Activated CD4-positive, alpha-beta T cell treated with anti-CD3 and anti-CD28 coated beads, Interleukin-2, amount 10 ng/mL, durations not matched to agents 7 days and 5 days (primary cell): ENCODE measurements around the gene ASB7. TPM values are rescaled to one million over a fixed set of nuclear protein-coding genes. Genes with fewer than 3 reads are reported as not detected.

Source experiments
- CTCF ChIA-PET: fragments of 350-600 bp; sonication (Branson Sonifier 250); formaldehyde crosslinking; loops from one replicate; lab custom pipeline; 2021; ENCODE audit warnings: antibody characterized with exemption; lab: Charles Lee
- POLR2A ChIA-PET: fragments of 350-600 bp; sonication (Branson Sonifier 250); formaldehyde crosslinking; loops from one replicate; lab custom pipeline; 2021; ENCODE audit warnings: antibody characterized with exemption; lab: Charles Lee
- DNase-seq: peaks from one replicate; pipeline ENCODE4 v3.0.0-alpha.2; 2020
- H3K27ac Mint-ChIP-seq: one replicate; pipeline ENCODE4 v1.8.0; 2021; ENCODE audit warnings: mild to moderate bottlenecking, moderate library complexity, mixed read lengths
- H3K27me3 Mint-ChIP-seq: one replicate; pipeline ENCODE4 v1.8.0; 2021; ENCODE audit warnings: mixed read lengths
- H3K36me3 Mint-ChIP-seq: one replicate; pipeline ENCODE4 v1.8.0; 2021; ENCODE audit warnings: low read depth, mixed read lengths
- H3K4me1 Mint-ChIP-seq: one replicate; pipeline ENCODE4 v1.8.0; 2021; ENCODE audit warnings: mixed read lengths
- H3K4me3 Mint-ChIP-seq: one replicate; pipeline ENCODE4 v1.8.0; 2021; ENCODE audit warnings: mild to moderate bottlenecking, moderate library complexity, mixed read lengths
- H3K9me3 Mint-ChIP-seq: one replicate; pipeline ENCODE4 v1.8.0; 2021; ENCODE audit warnings: mixed read lengths
- total RNA-seq, 2 experiments: library from RNA; stranded (reverse); gene quantifications; one replicate each; pipeline ENCODE4 v1.2.3, GENCODE V29; 2021

ASB7 gene
- total RNA-seq, 2 experiments from 2014 or later, result 21.3 to 22.8 TPM

DNA sequence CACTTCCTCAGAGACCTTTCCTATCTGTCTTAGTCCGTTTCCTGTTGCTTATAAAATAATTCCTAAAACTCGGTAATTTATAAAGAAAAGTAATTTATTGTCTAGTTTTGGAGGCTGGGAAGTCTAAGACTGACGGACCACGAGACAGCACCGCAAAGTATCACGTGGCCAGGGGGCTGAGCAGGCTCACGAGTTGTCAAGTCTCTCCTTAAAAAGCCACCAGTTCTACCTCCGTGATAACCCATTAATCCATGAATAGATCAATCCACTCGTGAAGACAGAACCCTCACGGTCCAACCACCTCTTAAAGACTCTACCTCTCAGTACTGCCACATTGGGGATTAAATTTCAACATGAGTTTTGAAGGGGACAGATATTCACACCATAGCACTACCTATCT, 1.2 kb upstream of the ASB7 start:
- ChIA-PET CTCF (interaction anchor here (4.4 kb wide), 1 partner anchor 252 kb away, joined by 17 read pairs; no protein-coding TSS in a partner anchor), POLR2A (no interaction called here)
- Mint-ChIP-seq H3K27me3 (no peaks in the 10 kb centered on the region), H3K36me3 (peaks cover 43% of the 10 kb centered on the region), H3K4me3 (no peak overlapping the region), H3K9me3 (no peaks in the 10 kb centered on the region), H3K4me1 (peaks cover 64% of the 10 kb centered on the region), H3K27ac (no peak overlapping the region)
- DNase-seq, result peak; percentile 64

DNA sequence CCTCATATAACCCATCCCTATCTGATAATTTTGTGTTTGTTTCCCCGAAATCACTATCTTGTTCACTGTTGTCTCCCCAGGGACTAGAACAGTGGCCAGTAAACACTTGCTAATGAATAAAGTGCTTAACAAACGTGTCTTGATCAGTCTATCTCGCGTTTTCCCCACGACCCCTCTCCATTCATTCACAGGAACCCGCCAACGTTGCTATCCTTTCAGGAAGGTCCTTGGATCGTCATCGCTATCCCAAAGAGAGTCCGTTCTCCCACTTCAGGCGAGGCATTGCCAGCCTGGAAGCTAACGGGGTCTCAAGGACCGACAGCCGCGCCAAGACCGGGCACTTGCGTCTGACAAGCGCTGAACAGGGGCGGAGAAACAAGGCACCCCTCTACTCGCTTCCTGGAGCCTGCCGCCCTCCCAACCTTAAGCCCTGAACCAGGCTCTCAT, 749 bp upstream of the ASB7 start:
- H3K36me3 Mint-ChIP-seq, result peaks cover 46% of the 10 kb centered on the region
- no peaks in the 10 kb centered on the region for H3K9me3 Mint-ChIP-seq
- no peak overlapping the region for H3K4me3 Mint-ChIP-seq
- ChIA-PET CTCF (interaction anchor here (1.0 to 4.4 kb wide), 3 partner anchors 10 to 673 kb away, joined by 3 to 17 read pairs (median 4); no protein-coding TSS in a partner anchor), POLR2A (interaction anchor here (0.7 kb wide), 1 partner anchor 97 kb away, joined by 3 read pairs; no protein-coding TSS in a partner anchor)
- no peaks in the 10 kb centered on the region for H3K27me3 Mint-ChIP-seq
- H3K4me1 Mint-ChIP-seq, result peaks cover 62% of the 10 kb centered on the region
- no peak overlapping the region for H3K27ac Mint-ChIP-seq
- DNase-seq, result no peak

GRCh38 chr15:100602823-100603393, 519 bp downstream of the ASB7 start:
- Mint-ChIP-seq H3K9me3 (no peaks in the 10 kb centered on the region), H3K4me3 (no peak overlapping the region), H3K27me3 (no peaks in the 10 kb centered on the region), H3K4me1 (peaks cover 58% of the 10 kb centered on the region), H3K36me3 (peaks cover 51% of the 10 kb centered on the region), H3K27ac (peak overlapping the region; percentile 95)
- ChIA-PET CTCF (interaction anchor here (1.2 to 4.4 kb wide), 3 partner anchors 30 to 674 kb away, joined by 3 to 17 read pairs (median 4); no protein-coding TSS in a partner anchor), POLR2A (interaction anchor here (0.6 kb wide), 2 partner anchors 30 to 432 kb away, joined by 4 read pairs; no protein-coding TSS in a partner anchor)
- peak; percentile 74 for DNase-seq

- ChIA-PET CTCF (no interaction called here), POLR2A (no interaction called here)
- no peak overlapping the region for H3K27ac Mint-ChIP-seq
- no peak overlapping the region for H3K4me3 Mint-ChIP-seq
- H3K36me3 Mint-ChIP-seq, result peaks cover 46% of the 10 kb centered on the region
- H3K27me3 Mint-ChIP-seq, result no peaks in the 10 kb centered on the region
- peaks cover 7% of the 10 kb centered on the region for H3K4me1 Mint-ChIP-seq
- no peak for DNase-seq
- no peaks in the 10 kb centered on the region for H3K9me3 Mint-ChIP-seq
Observed at GRCh38 chr15:100612539-100612938, 10.2 kb downstream of the ASB7 start.

GRCh38 chr15:100613208-100613607, 10.8 kb downstream of the ASB7 start:
- CTCF ChIA-PET, result no interaction called here
- peaks cover 43% of the 10 kb centered on the region for H3K36me3 Mint-ChIP-seq
- no peaks in the 10 kb centered on the region for H3K9me3 Mint-ChIP-seq
- POLR2A ChIA-PET, result no interaction called here
- H3K27me3 Mint-ChIP-seq, result no peaks in the 10 kb centered on the region
- DNase-seq, result no peak
- H3K4me1 Mint-ChIP-seq, result peaks cover 5% of the 10 kb centered on the region
- no peak overlapping the region for H3K27ac Mint-ChIP-seq
- H3K4me3 Mint-ChIP-seq, result no peak overlapping the region

DNA sequence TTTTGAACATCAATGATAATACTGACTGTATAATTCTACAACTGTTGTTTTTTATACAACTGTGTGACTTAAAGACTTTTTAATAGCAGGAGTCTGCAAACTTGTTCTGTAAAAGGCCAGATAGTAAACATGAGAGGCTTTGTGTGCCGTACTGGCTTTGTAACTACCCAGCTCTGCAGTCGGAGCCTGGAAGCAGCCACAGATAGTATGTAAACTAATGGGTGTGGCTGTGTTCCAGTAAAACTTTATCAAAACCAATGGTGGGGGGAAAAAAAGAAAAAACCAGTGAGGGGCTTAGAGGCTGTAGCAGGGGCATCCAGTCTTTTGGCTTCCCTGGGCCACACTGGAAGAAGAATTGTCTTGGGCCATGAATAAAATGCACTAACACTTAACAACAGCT, 11.9 kb downstream of the ASB7 start:
- no peak for DNase-seq
- Mint-ChIP-seq H3K27me3 (no peaks in the 10 kb centered on the region), H3K4me1 (peaks cover 5% of the 10 kb centered on the region), H3K4me3 (no peak overlapping the region), H3K27ac (no peak overlapping the region), H3K36me3 (peaks cover 47% of the 10 kb centered on the region), H3K9me3 (no peaks in the 10 kb centered on the region)
- POLR2A ChIA-PET, result no interaction called here
- CTCF ChIA-PET, result interaction anchor here (0.6 to 1.0 kb wide), 4 partner anchors 7 to 529 kb away, joined by 3 read pairs; no protein-coding TSS in a partner anchor

GRCh38 chr15:100614918-100615317, 12.5 kb downstream of the ASB7 start:
- H3K27ac Mint-ChIP-seq, result no peak overlapping the region
- no peak for DNase-seq
- no peaks in the 10 kb centered on the region for H3K9me3 Mint-ChIP-seq
- ChIA-PET POLR2A (no interaction called here), CTCF (interaction anchor here (0.6 to 1.0 kb wide), 5 partner anchors 8 to 529 kb away, joined by 3 read pairs; no protein-coding TSS in a partner anchor)
- H3K4me1 Mint-ChIP-seq, result peaks cover 5% of the 10 kb centered on the region
- no peak overlapping the region for H3K4me3 Mint-ChIP-seq
- no peaks in the 10 kb centered on the region for H3K27me3 Mint-ChIP-seq
- H3K36me3 Mint-ChIP-seq, result peaks cover 45% of the 10 kb centered on the region

- Mint-ChIP-seq H3K4me1 (peaks cover 5% of the 10 kb centered on the region), H3K27me3 (no peaks in the 10 kb centered on the region), H3K27ac (no peak overlapping the region), H3K4me3 (no peak overlapping the region), H3K36me3 (peaks cover 50% of the 10 kb centered on the region), H3K9me3 (no peaks in the 10 kb centered on the region)
- POLR2A ChIA-PET, result no interaction called here
- CTCF ChIA-PET, result interaction anchor here (1.0 kb wide), 1 partner anchor 266 kb away, joined by 3 read pairs; no protein-coding TSS in a partner anchor
- no peak for DNase-seq
Observed at GRCh38 chr15:100615801-100616200, 13.4 kb downstream of the ASB7 start.

GRCh38 chr15:100616700-100617099, 14.3 kb downstream of the ASB7 start:
- Mint-ChIP-seq H3K27me3 (no peaks in the 10 kb centered on the region), H3K27ac (no peak overlapping the region), H3K36me3 (peaks cover 49% of the 10 kb centered on the region), H3K9me3 (no peaks in the 10 kb centered on the region), H3K4me1 (peaks cover 5% of the 10 kb centered on the region), H3K4me3 (no peak overlapping the region)
- no peak for DNase-seq
- ChIA-PET CTCF (interaction anchor here (0.6 kb wide), 1 partner anchor 806 kb away, joined by 3 read pairs; no protein-coding TSS in a partner anchor), POLR2A (no interaction called here)

GRCh38 chr15:100623301-100623700, 20.9 kb downstream of the ASB7 start:
- Mint-ChIP-seq H3K27me3 (no peaks in the 10 kb centered on the region), H3K4me3 (no peak overlapping the region), H3K4me1 (peaks cover 6% of the 10 kb centered on the region), H3K9me3 (no peaks in the 10 kb centered on the region), H3K36me3 (peaks cover 24% of the 10 kb centered on the region), H3K27ac (no peak overlapping the region)
- ChIA-PET CTCF (no interaction called here), POLR2A (no interaction called here)
- no peak for DNase-seq

DNA sequence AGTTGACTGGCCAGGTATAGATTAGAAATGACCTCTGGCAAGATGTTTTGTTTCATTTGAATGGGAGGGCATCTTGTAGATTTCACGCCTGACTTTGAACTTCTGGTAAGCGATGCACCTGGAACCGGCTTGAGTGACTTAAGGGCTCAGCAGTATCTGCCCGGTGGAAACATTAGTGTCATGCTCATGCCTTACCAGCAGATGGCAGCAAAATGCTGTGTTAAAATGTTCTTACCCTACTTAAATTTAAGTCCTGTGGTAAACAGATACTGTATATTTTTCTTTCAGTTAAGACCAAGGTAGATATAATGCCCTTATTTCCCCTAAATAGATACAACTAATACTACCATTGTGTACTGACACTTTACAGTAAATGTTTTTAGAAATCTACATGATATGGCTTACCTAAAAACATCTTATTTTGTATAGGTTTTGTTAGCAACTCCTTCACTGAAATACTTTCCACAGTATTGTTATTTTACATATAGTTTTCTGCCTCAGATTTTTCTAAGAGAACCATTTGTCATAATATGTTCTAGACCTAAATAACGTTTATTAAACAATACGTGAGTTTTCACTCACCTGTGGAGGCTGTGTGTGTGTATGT, 25.5 kb downstream of the ASB7 start:
- H3K27ac Mint-ChIP-seq, result no peak overlapping the region
- H3K4me3 Mint-ChIP-seq, result no peak overlapping the region
- peak; percentile 76 for DNase-seq
- ChIA-PET POLR2A (no interaction called here), CTCF (no interaction called here)
- peaks cover 7% of the 10 kb centered on the region for H3K4me1 Mint-ChIP-seq
- peaks cover 27% of the 10 kb centered on the region for H3K36me3 Mint-ChIP-seq
- H3K27me3 Mint-ChIP-seq, result no peaks in the 10 kb centered on the region
- H3K9me3 Mint-ChIP-seq, result no peaks in the 10 kb centered on the region

DNA sequence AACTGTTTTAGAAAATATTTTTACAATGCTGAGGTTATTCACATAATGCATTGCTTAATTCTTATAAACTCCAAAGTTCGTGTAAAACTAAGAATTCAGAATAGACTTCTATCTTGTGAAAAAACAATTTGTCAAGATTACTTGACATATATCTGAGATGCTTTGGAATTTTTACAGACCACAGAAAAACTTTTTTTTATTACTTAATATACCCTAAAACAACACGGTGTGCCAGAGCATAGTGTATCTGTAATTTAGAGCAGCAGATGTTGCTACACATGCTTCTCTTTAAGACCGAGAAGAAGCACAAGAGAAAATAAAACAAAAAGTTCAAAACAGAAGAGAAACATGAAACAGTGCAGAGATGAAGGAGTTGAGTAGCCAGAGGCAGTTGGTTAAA, 26.4 kb downstream of the ASB7 start:
- no peak overlapping the region for H3K4me3 Mint-ChIP-seq
- POLR2A ChIA-PET, result no interaction called here
- no peak overlapping the region for H3K27ac Mint-ChIP-seq
- no peaks in the 10 kb centered on the region for H3K9me3 Mint-ChIP-seq
- H3K36me3 Mint-ChIP-seq, result peaks cover 29% of the 10 kb centered on the region
- H3K4me1 Mint-ChIP-seq, result peaks cover 12% of the 10 kb centered on the region
- CTCF ChIA-PET, result no interaction called here
- DNase-seq, result no peak
- H3K27me3 Mint-ChIP-seq, result no peaks in the 10 kb centered on the region

DNA sequence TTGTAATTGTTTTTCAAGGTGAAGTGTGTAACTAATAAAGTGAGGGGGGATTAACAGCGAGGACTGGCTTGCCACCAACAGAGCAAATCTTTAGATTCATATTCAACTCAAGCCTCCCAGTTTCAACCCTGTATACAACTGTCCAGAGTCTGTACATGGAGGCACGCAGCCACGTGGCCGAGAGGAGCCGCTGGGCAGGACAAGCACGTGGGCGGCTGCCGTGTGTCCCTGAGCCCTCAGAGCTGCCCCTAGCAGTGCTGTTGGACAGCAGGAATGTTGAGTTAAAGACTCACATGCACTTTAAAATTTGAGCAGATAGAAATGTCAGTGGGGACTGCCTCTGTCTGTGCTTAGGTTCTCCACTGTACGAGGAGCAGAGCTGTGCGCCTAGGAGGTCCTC, 29.4 kb downstream of the ASB7 start:
- Mint-ChIP-seq H3K4me3 (no peak overlapping the region), H3K4me1 (peaks cover 14% of the 10 kb centered on the region), H3K27me3 (no peaks in the 10 kb centered on the region), H3K27ac (no peak overlapping the region), H3K9me3 (no peaks in the 10 kb centered on the region), H3K36me3 (peaks cover 35% of the 10 kb centered on the region)
- DNase-seq, result no peak
- ChIA-PET POLR2A (no interaction called here), CTCF (interaction anchor here (0.7 kb wide), 1 partner anchor 376 kb away, joined by 3 read pairs; no protein-coding TSS in a partner anchor)
